GM12865 (cell line): ENCODE results near the gene EIF2A.
A peak's percentile ranks its signal among the peaks of the same experiment; 100 is the strongest.

Experiments used
- DNase-seq: peaks from one replicate; pipeline ENCODE4 v3.0.0; 2010; ENCODE audit warnings: low read depth
- H3K4me3 ChIP-seq: 2 replicates; pipeline ENCODE4 v1.5.1; 2011; ENCODE audit warnings: mild to moderate bottlenecking, low read depth, low read length, control low read depth
- TF ChIP-seq, protein P1 (sequence below): IDR thresholded peaks from 2 replicates; pipeline ENCODE4 v1.5.1; 2011; ENCODE audit warnings: low read length, control low read depth, low read depth, inconsistent platforms; ENCODE audit not compliant: insufficient read depth; ENCODE audit errors: missing control alignments

Gene EIF2A

DNA sequence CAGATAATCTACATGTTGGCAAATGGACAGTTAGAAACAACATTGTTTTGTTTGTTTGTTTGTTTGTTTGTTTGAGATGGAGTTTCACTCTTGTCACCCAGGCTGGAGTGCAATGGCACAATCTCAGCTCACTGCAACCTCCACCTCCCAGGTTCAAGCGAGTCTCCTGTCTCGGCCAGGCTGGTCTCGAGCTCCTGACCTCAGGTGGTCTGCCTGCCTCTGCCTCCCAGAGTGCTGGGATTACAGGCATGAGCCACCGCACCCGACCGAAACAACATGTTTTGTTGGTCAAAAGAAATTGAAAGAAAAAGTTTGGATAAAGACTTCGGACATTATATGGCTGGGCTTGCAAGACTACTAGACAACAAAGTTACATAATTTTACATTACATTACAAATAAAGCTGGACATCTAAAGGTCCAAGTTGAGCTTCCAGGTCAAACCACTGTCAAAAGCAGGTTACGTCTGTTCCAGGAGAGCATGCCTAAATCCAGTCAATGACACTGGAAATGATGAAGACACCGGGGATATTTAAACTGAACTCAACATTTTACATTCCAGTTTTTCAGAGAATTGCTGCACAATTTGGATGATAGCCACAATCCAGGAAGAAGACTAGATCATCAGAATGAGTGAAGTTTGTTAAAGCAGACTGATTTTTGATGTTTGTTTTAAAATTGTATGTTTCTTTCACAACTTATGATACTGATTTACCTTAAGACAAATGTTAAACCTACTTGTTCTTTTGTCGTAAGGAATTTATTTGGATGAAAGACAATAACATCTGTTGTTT, 18.9 kb upstream of the EIF2A start:
- no peak overlapping the region for H3K4me3 ChIP-seq
- TF ChIP-seq, protein P1, sequence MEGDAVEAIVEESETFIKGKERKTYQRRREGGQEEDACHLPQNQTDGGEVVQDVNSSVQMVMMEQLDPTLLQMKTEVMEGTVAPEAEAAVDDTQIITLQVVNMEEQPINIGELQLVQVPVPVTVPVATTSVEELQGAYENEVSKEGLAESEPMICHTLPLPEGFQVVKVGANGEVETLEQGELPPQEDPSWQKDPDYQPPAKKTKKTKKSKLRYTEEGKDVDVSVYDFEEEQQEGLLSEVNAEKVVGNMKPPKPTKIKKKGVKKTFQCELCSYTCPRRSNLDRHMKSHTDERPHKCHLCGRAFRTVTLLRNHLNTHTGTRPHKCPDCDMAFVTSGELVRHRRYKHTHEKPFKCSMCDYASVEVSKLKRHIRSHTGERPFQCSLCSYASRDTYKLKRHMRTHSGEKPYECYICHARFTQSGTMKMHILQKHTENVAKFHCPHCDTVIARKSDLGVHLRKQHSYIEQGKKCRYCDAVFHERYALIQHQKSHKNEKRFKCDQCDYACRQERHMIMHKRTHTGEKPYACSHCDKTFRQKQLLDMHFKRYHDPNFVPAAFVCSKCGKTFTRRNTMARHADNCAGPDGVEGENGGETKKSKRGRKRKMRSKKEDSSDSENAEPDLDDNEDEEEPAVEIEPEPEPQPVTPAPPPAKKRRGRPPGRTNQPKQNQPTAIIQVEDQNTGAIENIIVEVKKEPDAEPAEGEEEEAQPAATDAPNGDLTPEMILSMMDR = no peak
- DNase-seq = no peak

DNA sequence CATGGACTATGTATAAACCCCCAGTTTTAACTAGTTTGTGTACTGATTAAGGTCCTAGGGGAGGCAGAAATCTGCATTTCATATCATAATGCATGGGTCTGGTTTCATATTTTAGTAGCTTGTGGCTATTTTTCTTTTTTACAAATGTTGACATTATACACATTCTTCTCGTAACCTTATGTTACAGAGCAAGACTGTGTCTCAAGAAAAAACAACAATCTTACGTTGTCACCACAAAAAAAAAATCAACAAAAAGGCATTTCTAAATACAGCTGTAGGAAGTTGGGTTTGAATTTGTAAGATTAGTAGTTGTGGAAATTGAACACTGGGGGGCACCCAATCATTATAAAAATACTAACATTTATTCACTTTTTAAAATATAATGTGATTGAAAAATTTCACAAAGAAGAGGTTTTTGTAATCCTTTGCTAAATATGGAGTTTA, 18.2 kb upstream of the EIF2A start:
- peak; percentile 25 for DNase-seq
- no peak overlapping the region for H3K4me3 ChIP-seq
- TF ChIP-seq, protein P1 = peak; percentile 10

GRCh38 chr3:150531775-150532174, 14.8 kb upstream of the EIF2A start:
- DNase-seq = no peak
- TF ChIP-seq, protein P1 = no peak
- H3K4me3 ChIP-seq = no peak overlapping the region

DNA sequence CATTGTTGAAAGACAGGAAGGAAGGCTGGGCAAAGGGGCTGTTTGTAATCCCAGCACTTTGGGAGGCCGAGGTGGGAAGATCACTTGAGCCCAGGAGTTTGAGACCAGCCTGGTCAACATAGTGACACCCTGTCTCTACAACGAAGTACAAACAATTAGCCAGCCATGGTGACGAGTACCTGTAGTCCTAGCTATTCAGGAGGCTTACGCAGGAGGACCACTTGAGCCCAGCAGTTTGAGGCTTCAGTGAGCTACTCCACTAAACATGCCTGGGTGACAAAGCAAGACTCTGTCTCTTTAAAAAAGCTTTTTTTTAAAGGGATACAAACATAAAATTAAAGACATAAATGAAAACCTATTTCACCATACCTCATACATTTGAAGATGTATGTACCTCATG, 11.4 kb upstream of the EIF2A start:
- TF ChIP-seq, protein P1 = no peak
- DNase-seq = no peak
- H3K4me3 ChIP-seq = no peak overlapping the region

- TF ChIP-seq, protein P1 = no peak
- no peak for DNase-seq
- H3K4me3 ChIP-seq = no peak overlapping the region
These were observed 8.0 kb upstream of the EIF2A start for GRCh38 chr3:150538324-150539208.

DNA sequence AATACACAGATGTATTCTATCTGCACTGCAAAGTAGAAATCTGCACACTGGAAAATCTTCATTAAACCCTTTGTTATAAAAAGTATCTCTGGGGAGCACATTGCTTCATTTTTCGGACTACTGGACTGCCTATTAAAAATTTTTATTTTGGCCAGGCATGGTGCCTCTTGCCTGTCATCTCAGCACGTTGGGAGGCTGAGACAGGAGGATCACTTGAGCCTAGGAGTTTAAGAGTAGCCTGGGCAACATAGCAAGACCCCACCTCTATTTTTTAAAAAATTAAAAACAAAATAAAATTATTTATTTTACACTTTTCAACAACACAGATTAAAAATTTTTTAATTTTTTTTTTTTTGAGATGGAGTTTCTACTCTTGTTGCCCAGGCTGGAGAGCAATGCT, 6.3 kb upstream of the EIF2A start:
- TF ChIP-seq, protein P1 = no peak
- no peak overlapping the region for H3K4me3 ChIP-seq
- DNase-seq = no peak
